Activated CD4-positive, alpha-beta T cell treated with anti-CD3 and anti-CD28 coated beads for 36 hours (primary cell): ENCODE data around the gene TTN. TPM values are rescaled to one million over a fixed set of nuclear protein-coding genes. Genes with fewer than 3 reads are reported as not detected.

Experiments used
- ATAC-seq: fragments of 200-7000 bp; cut with Tn5 transposase; one replicate; pipeline ENCODE4 v1.10.0; 2021; ENCODE audit warnings: mild to moderate bottlenecking, moderate library complexity
- CTCF ChIA-PET: fragments of 350-600 bp; sonication (Branson Sonifier 250); formaldehyde crosslinking; loops from one replicate; lab custom pipeline; 2021; ENCODE audit warnings: antibody characterized with exemption; lab: Charles Lee
- POLR2A ChIA-PET: fragments of 350-600 bp; sonication (Branson Sonifier 250); formaldehyde crosslinking; loops from one replicate; lab custom pipeline; 2021; ENCODE audit warnings: antibody characterized with exemption, inconsistent platforms; lab: Charles Lee
- DNase-seq: peaks from one replicate; pipeline ENCODE4 v3.0.0-alpha.2; 2020
- H3K27ac Mint-ChIP-seq: one replicate; pipeline ENCODE4 v1.8.0; 2021; ENCODE audit warnings: mixed read lengths
- H3K27me3 Mint-ChIP-seq: one replicate; pipeline ENCODE4 v1.8.0; 2021; ENCODE audit warnings: mixed read lengths
- H3K36me3 Mint-ChIP-seq: one replicate; pipeline ENCODE4 v1.8.0; 2021; ENCODE audit warnings: low read depth, mixed read lengths
- H3K4me1 Mint-ChIP-seq: one replicate; pipeline ENCODE4 v1.8.0; 2021; ENCODE audit warnings: mixed read lengths
- H3K4me3 Mint-ChIP-seq: one replicate; pipeline ENCODE4 v1.8.0; 2021; ENCODE audit warnings: mild to moderate bottlenecking, moderate library complexity, mixed read lengths
- H3K9me3 Mint-ChIP-seq: one replicate; pipeline ENCODE4 v1.8.0; 2021; ENCODE audit warnings: low read depth, mixed read lengths
- intact Hi-C, 2 experiments: fragments of 100-400 bp; cut with DNase I in 1 of 2; cut with micrococcal nuclease in 1 of 2; formaldehyde crosslinking; loops; one replicate each; pipeline versions ENCODE4 v1.14.2 to v1.15.1; 2022 to 2024; cut with DNase I, micrococcal nuclease
- total RNA-seq, 2 experiments: library from RNA; stranded (reverse); gene quantifications; one replicate each; pipeline ENCODE4 v1.2.3, GENCODE V29; 2021

TTN gene
- total RNA-seq, 2 experiments from 2014 or later: 1.6 to 3.1 TPM

DNA sequence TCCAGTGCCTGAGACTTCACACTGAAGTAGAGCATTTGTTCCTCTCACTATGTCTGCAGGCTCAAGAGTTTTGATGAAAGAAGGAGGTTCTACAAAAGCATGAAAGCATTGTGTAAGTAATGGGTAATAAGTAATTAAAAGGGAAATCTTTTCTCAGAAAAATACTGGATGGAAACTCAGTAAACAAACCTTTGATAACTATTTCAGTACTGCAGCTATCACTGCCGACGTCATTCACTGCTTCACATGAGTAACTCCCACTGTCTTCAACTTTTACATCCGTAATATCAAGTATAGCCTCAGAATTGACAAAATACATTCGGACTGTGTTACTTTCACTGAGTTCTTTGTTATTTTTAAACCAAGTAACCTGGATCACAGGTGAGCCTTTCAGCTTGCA, 72.7 kb downstream of the TTN start:
- ChIA-PET CTCF (interaction anchor here (0.5 to 1.2 kb wide), 3 partner anchors 27 to 752 kb away, joined by 3 to 4 read pairs (median 3); no protein-coding TSS in a partner anchor), POLR2A (no interaction called here)
- H3K36me3 Mint-ChIP-seq: peaks cover 12% of the 10 kb centered on the region
- intact Hi-C loops: no loop called here
- ATAC-seq: no peak
- H3K27me3 Mint-ChIP-seq: no peaks in the 10 kb centered on the region
- no peak for DNase-seq
- H3K4me1 Mint-ChIP-seq: no peaks in the 10 kb centered on the region
- no peaks in the 10 kb centered on the region for H3K9me3 Mint-ChIP-seq
- H3K4me3 Mint-ChIP-seq: no peak overlapping the region
- H3K27ac Mint-ChIP-seq: no peak overlapping the region

DNA sequence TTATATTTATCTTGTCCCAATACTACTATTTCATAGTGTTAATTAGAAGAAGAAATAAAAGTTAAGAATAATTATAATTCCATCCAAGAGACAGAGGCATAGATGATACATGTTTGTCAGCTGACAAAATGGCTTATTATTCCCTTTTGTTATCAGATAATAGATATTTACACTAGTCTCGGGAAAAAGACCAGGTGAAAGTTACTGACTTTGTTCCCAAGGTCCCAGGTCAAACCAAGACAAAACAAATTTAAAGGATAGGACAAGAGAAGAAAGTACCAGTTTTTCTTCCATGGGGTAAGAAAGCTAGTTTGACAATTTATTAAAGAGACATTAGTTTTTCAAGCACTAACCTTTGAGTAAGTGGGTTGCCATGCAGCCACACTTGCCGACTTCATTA, 73.2 kb downstream of the TTN start:
- H3K4me3 Mint-ChIP-seq: no peak overlapping the region
- DNase-seq: no peak
- H3K36me3 Mint-ChIP-seq: peaks cover 12% of the 10 kb centered on the region
- no peaks in the 10 kb centered on the region for H3K27me3 Mint-ChIP-seq
- H3K9me3 Mint-ChIP-seq: no peaks in the 10 kb centered on the region
- H3K27ac Mint-ChIP-seq: no peak overlapping the region
- no peak for ATAC-seq
- ChIA-PET CTCF (interaction anchor here (0.5 to 1.1 kb wide), 3 partner anchors 32 to 751 kb away, joined by 3 read pairs; no protein-coding TSS in a partner anchor), POLR2A (no interaction called here)
- intact Hi-C loops: no loop called here
- no peaks in the 10 kb centered on the region for H3K4me1 Mint-ChIP-seq

DNA sequence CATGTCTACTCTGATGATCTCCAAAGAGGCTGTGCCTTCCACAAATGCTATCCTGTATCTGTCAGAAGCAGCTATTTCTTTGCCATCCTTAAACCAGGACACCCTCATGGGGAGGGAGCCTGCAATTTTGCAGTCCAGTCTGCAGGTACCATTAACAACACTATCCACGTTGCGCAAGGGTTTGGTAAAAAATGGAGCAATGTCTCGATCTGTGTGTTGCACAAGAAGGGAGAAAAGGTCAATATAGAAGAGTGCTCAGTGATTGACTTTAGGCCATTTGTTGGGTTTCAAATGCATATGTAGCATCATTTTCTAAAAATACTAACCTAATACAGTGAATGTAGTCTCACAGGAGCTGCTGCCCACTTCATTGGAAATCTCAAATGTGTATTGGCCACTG, 74.3 kb downstream of the TTN start:
- peaks cover 12% of the 10 kb centered on the region for H3K36me3 Mint-ChIP-seq
- ATAC-seq (no peak), DNase-seq (no peak)
- intact Hi-C loops: no loop called here
- H3K9me3 Mint-ChIP-seq: no peaks in the 10 kb centered on the region
- ChIA-PET POLR2A (no interaction called here), CTCF (interaction anchor here (1.1 kb wide), 1 partner anchor 32 kb away, joined by 3 read pairs; no protein-coding TSS in a partner anchor)
- H3K27ac Mint-ChIP-seq: no peak overlapping the region
- no peak overlapping the region for H3K4me3 Mint-ChIP-seq
- no peaks in the 10 kb centered on the region for H3K27me3 Mint-ChIP-seq
- no peaks in the 10 kb centered on the region for H3K4me1 Mint-ChIP-seq

DNA sequence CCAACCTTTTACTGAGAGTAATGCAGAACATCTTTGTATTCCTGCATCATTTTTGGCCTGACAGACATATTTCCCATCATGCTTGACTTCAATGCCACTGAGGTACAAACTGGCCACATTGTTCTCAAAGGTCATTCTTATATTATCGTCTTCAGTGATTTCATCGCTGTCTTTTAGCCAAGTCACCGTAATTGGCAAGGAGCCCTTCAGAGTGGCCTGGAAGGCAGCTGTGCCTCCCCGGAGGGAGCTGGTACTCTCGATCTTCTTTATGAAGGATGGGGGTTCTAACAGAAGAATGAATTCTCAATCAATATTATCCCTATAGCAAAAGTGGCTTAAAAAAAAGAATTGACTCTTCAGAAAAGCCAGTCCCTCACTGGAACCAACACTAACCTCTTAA, 75.9 kb downstream of the TTN start:
- ATAC-seq: no peak
- POLR2A ChIA-PET: no interaction called here
- peaks cover 9% of the 10 kb centered on the region for H3K36me3 Mint-ChIP-seq
- CTCF ChIA-PET: no interaction called here
- no peak overlapping the region for H3K4me3 Mint-ChIP-seq
- H3K4me1 Mint-ChIP-seq: no peaks in the 10 kb centered on the region
- no peak for DNase-seq
- H3K9me3 Mint-ChIP-seq: no peaks in the 10 kb centered on the region
- intact Hi-C loops: no loop called here
- H3K27ac Mint-ChIP-seq: no peak overlapping the region
- H3K27me3 Mint-ChIP-seq: no peaks in the 10 kb centered on the region

DNA sequence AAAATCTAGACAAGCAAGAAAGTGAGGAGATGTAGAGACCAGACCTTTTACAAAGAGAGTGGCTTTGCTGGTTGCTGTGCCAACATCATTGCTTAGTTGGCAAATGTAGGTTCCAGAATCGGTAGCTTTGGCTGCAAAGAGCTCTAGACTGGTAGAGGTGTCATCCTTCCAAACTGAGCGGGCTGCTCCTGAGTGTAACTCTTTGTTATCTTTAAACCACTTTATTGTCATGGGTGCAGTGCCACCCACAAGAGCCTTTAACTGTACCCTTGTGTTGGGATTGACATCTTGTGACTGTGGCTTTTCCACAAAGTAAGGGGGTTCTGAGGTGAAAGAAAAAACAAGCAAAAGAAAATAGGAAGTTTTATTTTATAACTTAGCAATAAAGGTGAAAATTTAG, 77.2 kb downstream of the TTN start:
- no peaks in the 10 kb centered on the region for H3K9me3 Mint-ChIP-seq
- no peaks in the 10 kb centered on the region for H3K27me3 Mint-ChIP-seq
- peaks cover 13% of the 10 kb centered on the region for H3K36me3 Mint-ChIP-seq
- ATAC-seq (no peak), DNase-seq (no peak)
- intact Hi-C loops: no loop called here
- no peaks in the 10 kb centered on the region for H3K4me1 Mint-ChIP-seq
- ChIA-PET POLR2A (no interaction called here), CTCF (no interaction called here)
- H3K27ac Mint-ChIP-seq: no peak overlapping the region
- no peak overlapping the region for H3K4me3 Mint-ChIP-seq

DNA sequence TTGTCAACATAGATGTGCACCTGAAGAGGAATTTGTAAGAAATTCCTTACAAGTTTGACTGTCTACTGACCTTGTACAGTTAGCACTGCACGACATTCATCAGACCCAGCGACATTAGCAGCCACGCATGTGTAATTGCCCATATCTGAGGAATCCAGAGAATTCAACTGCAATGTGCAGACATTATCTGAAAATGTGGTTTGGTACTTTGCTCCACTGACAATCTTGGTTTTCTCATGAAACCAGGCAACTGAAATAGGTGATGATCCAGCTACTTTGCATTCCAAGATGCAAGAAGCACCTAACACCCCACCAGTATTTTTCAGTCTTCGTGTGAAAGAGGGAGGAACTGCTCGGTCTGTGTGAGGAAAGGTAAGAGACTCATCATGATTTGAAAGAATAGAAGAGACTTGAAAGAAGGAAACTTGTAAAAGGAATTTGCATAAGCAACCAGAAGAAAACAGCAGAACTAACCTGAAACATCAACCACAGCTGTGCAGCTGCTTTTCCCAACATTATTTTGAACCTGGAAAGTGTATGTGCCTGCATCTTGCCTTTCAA, 83.4 kb downstream of the TTN start:
- ATAC-seq (no peak), DNase-seq (no peak)
- Mint-ChIP-seq H3K27ac (no peak overlapping the region), H3K4me3 (no peak overlapping the region), H3K27me3 (no peaks in the 10 kb centered on the region), H3K9me3 (no peaks in the 10 kb centered on the region), H3K36me3 (peaks cover 17% of the 10 kb centered on the region), H3K4me1 (no peaks in the 10 kb centered on the region)
- ChIA-PET POLR2A (no interaction called here), CTCF (no interaction called here)
- intact Hi-C loops: no loop called here

DNA sequence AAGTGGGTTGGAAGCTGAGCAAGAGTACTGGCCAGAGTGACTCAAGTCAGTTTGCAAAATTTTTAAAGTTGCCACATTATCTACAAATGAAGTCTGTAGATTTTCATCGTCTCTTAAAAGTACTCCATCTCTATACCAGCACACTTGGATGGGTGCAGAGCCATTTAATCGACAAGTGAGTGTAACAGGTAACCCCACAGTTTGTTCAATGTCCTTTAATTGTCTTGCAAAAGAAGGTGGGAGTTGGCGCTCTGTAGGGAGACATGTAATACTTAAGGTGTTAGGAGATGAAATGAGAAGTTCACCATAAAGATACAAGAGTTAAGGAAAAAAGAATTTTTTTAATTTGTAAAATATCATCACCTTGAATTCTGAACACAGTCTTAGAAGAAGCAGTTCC, 84.9 kb downstream of the TTN start:
- no peak for DNase-seq
- CTCF ChIA-PET: no interaction called here
- no peaks in the 10 kb centered on the region for H3K9me3 Mint-ChIP-seq
- no peak overlapping the region for H3K27ac Mint-ChIP-seq
- H3K4me1 Mint-ChIP-seq: no peaks in the 10 kb centered on the region
- no peak for ATAC-seq
- POLR2A ChIA-PET: no interaction called here
- intact Hi-C loops: no loop called here
- no peak overlapping the region for H3K4me3 Mint-ChIP-seq
- no peaks in the 10 kb centered on the region for H3K27me3 Mint-ChIP-seq
- H3K36me3 Mint-ChIP-seq: peaks cover 17% of the 10 kb centered on the region

DNA sequence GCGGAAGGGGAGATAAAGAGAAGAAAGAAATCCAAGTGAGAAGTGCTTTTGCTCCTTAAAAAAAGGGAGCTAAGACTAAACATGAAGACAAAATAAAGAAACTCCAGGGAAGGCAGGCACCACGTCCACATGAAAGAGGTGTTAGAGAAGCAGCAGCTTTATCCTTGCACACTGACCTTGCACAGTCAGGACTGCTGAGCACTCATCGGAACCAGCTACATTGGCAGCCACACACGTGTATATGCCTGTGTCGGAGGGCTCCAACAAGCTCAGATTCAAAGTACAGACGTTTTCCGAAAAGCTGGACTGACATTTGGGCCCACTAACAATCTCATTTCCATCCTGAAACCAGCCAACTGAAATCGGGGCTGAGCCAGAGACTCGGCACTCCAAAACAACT, 88.2 kb downstream of the TTN start:
- Mint-ChIP-seq H3K4me1 (no peaks in the 10 kb centered on the region), H3K27me3 (no peaks in the 10 kb centered on the region), H3K27ac (no peak overlapping the region), H3K36me3 (peaks cover 15% of the 10 kb centered on the region), H3K9me3 (no peaks in the 10 kb centered on the region), H3K4me3 (no peak overlapping the region)
- DNase-seq (no peak), ATAC-seq (no peak)
- ChIA-PET CTCF (interaction anchor here (0.9 kb wide), 1 partner anchor 18 kb away, joined by 3 read pairs; no protein-coding TSS in a partner anchor), POLR2A (no interaction called here)
- intact Hi-C loops: no loop called here

DNA sequence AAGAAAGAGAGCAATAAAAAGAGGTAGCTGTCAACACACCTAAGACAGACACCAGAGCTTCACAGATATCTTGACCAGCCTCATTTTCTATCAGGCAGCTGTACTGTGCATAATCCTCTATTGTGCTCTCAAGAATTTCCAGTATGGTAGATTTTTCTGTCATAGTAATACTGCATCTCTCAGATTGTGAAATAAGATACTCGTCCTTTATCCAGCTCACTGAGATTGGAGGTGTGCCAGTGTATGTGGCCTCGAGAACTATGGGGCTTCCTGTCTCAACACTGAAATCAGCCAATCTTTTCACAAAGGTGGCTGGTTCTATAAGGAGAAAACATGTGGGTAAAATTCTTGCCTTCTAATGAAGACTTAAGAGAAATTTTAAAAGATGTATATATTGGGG, 88.9 kb downstream of the TTN start:
- Mint-ChIP-seq H3K36me3 (peaks cover 14% of the 10 kb centered on the region), H3K27ac (no peak overlapping the region), H3K4me3 (no peak overlapping the region), H3K4me1 (no peaks in the 10 kb centered on the region), H3K9me3 (no peaks in the 10 kb centered on the region), H3K27me3 (no peaks in the 10 kb centered on the region)
- no peak for DNase-seq
- no peak for ATAC-seq
- intact Hi-C loops: no loop called here
- ChIA-PET CTCF (interaction anchor here (0.9 to 1.5 kb wide), 2 partner anchors 18 kb away, joined by 3 to 4 read pairs; no protein-coding TSS in a partner anchor), POLR2A (no interaction called here)

DNA sequence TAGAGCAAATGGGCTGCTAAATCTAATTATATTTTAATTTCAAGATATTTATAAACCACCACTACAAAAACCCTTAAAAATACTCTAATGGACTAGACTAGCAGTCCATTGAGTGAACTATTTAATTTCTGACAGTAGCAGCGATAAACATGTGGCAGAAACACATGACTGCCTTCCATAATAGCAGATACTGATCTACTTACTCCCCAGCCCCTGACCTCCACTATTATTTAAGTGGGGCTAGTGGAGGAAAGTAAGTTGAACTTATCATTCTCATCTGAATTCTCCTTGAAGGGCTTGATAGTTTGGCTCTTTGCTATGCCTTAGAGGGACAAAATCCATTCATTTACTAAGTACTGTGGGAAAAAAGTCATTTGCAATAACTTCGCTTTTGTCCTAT, 90.8 kb downstream of the TTN start:
- Mint-ChIP-seq H3K4me1 (no peaks in the 10 kb centered on the region), H3K36me3 (peaks cover 7% of the 10 kb centered on the region), H3K27ac (no peak overlapping the region), H3K9me3 (no peaks in the 10 kb centered on the region), H3K4me3 (no peak overlapping the region), H3K27me3 (no peaks in the 10 kb centered on the region)
- intact Hi-C loops: no loop called here
- ChIA-PET CTCF (no interaction called here), POLR2A (no interaction called here)
- DNase-seq: no peak
- no peak for ATAC-seq

DNA sequence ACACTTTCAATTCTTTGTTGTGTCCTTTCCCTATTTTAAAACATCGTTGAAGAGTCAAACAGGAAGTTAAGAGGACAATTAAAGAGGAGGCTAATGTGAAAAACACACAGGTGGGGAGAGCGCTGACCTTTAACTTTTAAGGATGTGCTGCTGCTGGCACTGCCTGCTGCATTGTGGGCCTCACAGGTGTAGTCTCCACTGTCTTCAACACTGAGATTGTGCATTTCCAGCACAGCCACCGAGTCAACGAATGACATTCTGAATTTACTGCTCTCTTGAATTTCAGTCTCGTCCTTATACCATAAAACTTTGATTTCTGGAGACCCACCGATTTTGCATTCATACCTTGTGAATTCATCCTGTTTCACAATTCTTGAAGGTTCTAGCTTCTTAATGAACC, 91.9 kb downstream of the TTN start:
- intact Hi-C loops: no loop called here
- no peaks in the 10 kb centered on the region for H3K4me1 Mint-ChIP-seq
- no peak overlapping the region for H3K27ac Mint-ChIP-seq
- H3K27me3 Mint-ChIP-seq: no peaks in the 10 kb centered on the region
- POLR2A ChIA-PET: no interaction called here
- H3K36me3 Mint-ChIP-seq: peaks cover 6% of the 10 kb centered on the region
- ATAC-seq (no peak), DNase-seq (no peak)
- H3K4me3 Mint-ChIP-seq: no peak overlapping the region
- CTCF ChIA-PET: interaction anchor here (0.6 kb wide), 1 partner anchor 80 kb away, joined by 3 read pairs; no protein-coding TSS in a partner anchor
- H3K9me3 Mint-ChIP-seq: no peaks in the 10 kb centered on the region

DNA sequence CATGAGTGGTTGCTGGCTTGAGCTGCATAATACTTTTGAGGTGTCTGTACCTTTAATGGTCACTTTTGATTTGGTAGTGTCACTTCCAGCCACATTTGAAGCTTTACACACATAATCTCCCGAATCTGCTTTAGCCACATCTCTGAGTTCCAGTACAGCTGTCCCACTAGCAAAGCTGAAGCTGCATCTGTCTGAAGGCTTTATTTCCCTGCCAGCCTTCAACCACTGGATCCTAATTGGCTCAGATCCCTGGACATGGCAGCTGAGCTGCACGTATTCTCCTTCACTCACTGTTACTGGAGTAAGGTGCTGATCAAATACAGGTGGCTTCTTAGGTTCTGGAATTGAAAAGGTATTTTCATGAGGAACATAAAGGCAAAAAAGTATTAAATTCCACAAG, 99.7 kb downstream of the TTN start:
- ChIA-PET POLR2A (no interaction called here), CTCF (no interaction called here)
- Mint-ChIP-seq H3K4me1 (no peaks in the 10 kb centered on the region), H3K9me3 (no peaks in the 10 kb centered on the region), H3K4me3 (no peak overlapping the region), H3K36me3 (peaks cover 2% of the 10 kb centered on the region), H3K27me3 (no peaks in the 10 kb centered on the region), H3K27ac (no peak overlapping the region)
- intact Hi-C loops: loop anchor here in 1 of 2 experiments (10.0 kb wide), 1 partner anchor 233 kb away; the partner anchor contains the start of gene FKBP7
- no peak for DNase-seq
- no peak for ATAC-seq
